ENCODE results near the gene SRCAP. TPM values are rescaled to one million over a fixed set of nuclear protein-coding genes. Genes with fewer than 3 reads are reported as not detected.

SRCAP gene
- total RNA-seq, 1 experiment from 2014 or later = 6.2 TPM

DNA sequence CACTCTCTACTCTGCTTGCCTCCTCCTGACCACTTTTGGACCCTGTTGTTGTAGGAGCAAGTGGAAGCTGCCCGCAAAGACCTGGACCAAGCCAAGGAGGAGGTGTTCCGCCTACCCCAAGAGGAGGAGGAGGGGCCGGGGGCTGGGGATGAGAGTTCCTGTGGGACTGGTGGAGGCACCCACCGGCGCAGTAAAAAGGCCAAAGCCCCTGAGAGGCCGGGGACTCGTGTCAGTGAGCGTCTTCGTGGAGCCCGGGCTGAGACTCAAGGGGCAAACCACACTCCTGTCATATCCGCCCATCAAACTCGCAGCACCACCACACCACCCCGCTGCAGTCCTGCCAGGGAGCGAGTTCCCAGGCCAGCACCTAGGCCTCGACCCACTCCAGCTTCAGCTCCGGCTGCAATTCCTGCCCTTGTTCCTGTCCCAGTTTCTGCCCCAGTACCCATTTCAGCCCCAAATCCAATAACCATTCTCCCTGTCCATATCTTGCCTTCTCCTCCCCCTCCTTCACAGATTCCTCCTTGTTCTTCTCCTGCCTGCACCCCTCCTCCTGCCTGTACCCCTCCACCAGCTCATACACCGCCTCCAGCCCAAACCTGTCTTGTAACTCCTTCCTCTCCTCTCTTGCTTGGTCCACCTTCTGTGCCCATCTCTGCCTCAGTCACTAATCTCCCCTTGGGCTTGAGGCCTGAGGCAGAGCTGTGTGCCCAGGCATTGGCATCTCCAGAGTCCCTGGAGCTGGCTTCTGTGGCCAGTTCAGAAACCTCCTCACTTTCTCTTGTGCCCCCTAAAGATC is 38.2 kb downstream of the SRCAP start:
- no peak for DNase-seq (ENCODE audit: low spot score)

- no peak for DNase-seq (ENCODE audit: low spot score)
These were observed 39.0 kb downstream of the SRCAP start for GRCh38 chr16:30737794-30738648.

DNA sequence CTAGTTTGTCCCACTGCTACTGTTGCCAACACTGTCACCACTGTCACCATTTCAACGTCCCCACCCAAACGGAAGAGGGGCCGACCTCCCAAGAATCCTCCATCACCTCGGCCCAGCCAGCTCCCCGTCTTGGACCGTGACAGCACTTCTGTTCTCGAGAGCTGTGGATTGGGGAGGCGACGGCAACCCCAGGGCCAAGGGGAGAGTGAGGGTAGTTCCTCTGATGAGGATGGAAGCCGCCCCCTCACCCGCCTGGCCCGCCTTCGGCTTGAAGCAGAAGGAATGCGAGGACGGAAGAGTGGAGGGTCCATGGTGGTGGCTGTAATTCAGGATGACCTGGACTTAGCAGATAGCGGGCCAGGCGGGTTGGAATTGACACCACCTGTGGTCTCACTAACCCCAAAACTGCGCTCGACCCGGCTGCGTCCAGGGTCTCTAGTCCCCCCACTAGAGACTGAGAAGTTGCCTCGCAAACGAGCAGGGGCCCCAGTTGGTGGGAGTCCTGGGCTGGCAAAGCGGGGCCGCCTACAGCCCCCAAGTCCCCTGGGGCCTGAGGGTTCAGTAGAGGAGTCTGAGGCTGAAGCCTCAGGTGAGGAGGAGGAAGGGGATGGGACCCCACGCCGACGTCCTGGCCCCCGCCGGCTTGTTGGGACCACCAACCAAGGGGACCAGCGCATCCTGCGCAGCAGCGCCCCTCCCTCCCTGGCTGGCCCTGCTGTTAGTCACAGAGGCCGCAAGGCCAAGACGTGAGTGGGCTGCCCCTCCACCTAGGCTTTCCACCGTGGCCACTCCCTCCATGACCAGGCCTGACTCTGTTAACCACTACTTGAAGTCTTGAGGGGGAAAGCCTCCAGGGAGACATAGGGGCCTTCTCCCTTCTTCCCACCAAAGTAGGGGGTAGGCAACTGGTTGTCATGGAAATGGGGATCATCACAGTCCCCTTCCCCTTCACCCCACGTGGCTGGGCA is 40.3 kb downstream of the SRCAP start:
- DNase-seq (ENCODE audit: low spot score) = no peak

DNA sequence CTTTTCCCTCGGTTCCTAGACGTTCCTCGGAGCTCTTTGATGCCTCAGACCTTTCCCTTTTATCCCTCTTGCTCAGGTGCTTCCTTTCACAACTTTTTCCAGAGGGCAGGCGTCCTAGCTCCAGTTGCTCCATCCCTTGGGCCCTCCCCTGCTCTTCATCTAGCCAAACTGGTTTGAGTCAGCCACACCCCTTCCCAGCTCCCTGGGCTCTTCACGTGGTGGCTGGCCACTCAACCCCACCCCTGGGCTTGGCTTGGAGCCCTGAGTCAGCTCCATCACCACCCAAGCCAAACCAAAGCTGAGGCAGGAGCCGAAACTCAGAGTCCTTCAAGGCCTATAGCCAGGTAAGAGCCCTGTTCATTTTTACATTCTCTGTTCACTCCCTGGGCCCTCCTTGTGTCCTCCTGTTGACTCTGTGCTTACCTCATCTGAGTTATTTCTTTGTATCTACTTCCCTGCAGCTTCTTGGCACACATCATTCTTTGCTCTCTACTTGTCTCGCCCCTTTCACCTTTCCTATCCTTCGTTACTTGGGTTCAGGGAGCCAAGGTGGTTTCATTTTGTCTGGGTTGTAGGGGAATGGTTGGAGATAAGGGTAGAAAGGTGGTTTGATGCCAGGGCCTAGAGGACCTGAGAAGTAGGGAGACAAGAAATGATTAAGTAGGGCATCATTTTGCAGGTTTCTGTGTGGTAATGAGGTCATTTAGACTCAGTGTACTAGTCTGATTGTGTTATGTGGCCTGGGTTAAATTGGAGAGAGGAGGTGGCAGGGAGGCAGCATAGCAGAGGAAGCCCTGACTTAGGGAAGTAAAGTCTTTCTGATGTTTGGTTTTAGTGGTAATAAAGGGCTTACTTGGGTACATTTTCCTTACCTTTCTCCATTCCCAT is 41.6 kb downstream of the SRCAP start:
- DNase-seq (ENCODE audit: low spot score) = peak; percentile 62

GRCh38 chr16:30741461-30741914 is 42.5 kb downstream of the SRCAP start:
- peak; percentile 37 for DNase-seq (ENCODE audit: low spot score)

GRCh38 chr16:30743716-30744115 is 44.7 kb downstream of the SRCAP start:
- DNase-seq (ENCODE audit: low spot score) = no peak

- no peak for DNase-seq (ENCODE audit: low spot score)
These were observed 45.2 kb downstream of the SRCAP start for GRCh38 chr16:30744183-30744582.

- no peak for DNase-seq (ENCODE audit: low spot score)
These were observed 46.1 kb downstream of the SRCAP start for GRCh38 chr16:30745082-30745481.

DNA sequence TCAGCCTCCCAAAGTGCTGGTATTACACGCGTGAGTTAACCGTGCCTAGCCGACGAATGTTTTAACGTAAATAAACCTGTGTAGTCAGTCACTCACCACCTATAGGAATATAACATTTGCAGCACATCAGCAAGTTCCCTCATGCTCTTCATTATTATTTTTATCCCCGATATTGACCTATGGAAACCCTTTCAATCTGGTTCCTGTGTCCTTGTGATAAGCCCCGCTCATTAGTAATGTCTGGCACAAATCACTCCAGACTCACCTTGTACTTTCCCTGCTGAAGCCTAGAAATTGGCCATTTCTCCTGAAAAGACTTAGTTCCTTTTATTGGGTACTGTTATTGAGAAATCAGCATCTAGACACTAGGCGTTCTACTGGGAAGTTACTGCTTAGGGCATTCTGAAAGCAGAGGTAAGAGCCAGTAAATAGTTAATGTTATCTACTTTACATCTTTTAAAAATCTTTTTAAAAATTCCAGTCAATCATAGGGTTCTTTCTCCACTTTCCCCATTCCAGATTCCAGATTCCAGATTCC is 47.7 kb downstream of the SRCAP start:
- DNase-seq (ENCODE audit: low spot score) = no peak

GRCh38 chr16:30747331-30747730 is 48.4 kb downstream of the SRCAP start:
- no peak for DNase-seq (ENCODE audit: low spot score)

- DNase-seq (ENCODE audit: low spot score) = peak; percentile 99
These were observed 49.0 kb downstream of the SRCAP start, which contains the start of gene PHKG2 for GRCh38 chr16:30747799-30748633. PHKG2 (plus strand) TSS chr16:30748425; CDS start chr16:30748821, 396 bp downstream.

DNA sequence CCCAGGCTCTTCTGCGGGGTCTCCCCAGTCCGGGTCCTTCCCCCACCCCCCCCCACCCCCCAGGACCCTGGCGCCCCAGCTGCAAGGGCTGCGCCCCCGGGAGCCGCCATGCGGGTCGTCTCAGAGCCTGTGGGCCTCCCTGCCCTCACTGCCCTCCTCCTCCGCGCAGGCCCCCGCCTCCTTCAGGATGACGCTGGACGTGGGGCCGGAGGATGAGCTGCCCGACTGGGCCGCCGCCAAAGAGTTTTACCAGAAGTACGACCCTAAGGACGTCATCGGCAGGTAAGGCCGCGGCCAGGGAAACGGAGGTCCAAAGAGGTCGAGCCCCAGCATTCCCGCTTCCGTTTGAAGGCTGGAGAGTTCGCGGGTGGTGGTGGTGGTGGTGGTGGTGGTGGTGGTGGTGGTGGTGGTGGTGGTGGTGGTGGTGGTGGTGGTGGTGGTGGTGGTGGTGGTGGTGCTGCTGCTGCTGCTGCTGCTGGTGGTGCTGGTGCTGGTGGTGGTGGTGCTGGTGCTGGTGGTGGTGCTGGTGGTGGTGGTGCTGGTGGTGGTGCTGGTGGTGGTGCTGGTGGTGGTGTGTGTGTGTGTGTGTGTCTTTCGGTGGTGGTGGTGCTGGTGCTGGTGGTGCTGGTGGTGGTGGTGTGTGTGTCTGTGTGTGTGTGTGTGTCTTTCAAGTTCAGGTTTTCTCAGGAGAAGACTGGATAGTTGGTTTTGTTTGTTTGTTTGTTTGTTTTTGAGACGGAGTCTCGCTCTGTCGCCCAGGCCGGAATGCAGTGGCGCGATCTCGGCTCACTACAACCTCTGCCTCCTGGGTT is 49.9 kb downstream of the SRCAP start:
- DNase-seq (ENCODE audit: low spot score) = no peak

- no peak for DNase-seq (ENCODE audit: low spot score)
These were observed 51.2 kb downstream of the SRCAP start for GRCh38 chr16:30750201-30750600.

GRCh38 chr16:30750876-30751465 is 52.0 kb downstream of the SRCAP start:
- no peak for DNase-seq (ENCODE audit: low spot score)

DNA sequence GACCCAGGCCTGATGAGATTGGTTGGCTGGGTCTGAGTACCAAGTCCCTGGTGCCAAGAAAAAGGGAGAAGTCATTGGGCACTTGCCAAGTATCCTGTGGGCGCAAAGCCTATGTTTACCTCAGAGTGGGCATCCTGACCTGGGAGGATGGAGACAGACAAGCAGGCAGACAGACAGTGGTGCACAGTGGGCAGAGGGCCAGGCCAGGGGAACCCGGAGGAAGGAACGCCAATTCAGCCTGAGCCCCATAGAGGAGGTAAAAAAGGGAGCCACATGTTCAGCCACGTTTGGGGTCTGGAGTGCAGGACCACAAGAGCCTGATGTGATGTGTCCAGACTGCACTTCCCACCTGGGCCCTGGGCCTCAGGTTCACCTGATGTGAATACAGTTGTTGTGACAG is 54.6 kb downstream of the SRCAP start:
- DNase-seq (ENCODE audit: low spot score) = no peak

DNA sequence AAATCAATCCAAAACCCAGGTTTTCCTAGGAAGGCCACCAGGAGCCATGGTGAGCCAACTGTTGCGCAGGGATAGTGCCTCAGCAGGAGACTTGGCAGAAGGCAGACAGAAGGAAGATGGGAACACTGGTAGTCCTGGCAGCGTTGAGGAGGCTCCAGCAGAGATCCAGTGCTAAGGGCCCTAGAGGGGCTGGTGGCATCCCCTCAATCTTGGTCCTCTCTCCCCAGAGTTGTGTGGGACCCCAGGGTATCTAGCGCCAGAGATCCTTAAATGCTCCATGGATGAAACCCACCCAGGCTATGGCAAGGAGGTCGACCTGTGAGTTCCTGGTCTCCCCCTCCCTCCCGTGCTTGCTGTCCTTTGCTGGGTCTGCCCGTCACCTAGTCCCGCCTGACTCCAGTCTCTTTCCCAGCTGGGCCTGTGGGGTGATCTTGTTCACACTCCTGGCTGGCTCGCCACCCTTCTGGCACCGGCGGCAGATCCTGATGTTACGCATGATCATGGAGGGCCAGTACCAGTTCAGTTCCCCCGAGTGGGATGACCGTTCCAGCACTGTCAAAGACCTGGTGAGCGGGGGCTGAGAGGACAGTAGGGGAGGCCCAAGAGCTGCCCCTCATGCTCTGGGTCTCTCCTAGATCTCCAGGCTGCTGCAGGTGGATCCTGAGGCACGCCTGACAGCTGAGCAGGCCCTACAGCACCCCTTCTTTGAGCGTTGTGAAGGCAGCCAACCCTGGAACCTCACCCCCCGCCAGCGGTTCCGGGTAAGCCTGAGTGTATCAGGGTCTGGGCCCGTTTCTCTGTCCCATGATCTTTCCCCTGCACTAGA is 57.2 kb downstream of the SRCAP start:
- DNase-seq (ENCODE audit: low spot score) = no peak

- no peak for DNase-seq (ENCODE audit: low spot score)
These were observed 57.8 kb downstream of the SRCAP start for GRCh38 chr16:30756781-30757100.

All from H4 (cell line).